ENCODE results near the gene ATP8A2. TPM values are rescaled to one million over a fixed set of nuclear protein-coding genes. Genes with fewer than 3 reads are reported as not detected.

Gene ATP8A2
- total and polyA plus RNA-seq, 2 of the 8 experiments (the other 6 are each of a cell fraction or from before 2014, with no cell fraction given), result 2.4 to 8.3 TPM

Small RNA genes within 50 kb of the gene (small RNA-seq; reads per million reads assigned to genes)
- gene RN7SL741P (ENCODE audit: insufficient read depth) (not detected), gene RNU6-78P (ENCODE audit: insufficient read depth) (not detected), gene RNY1P3 (ENCODE audit: insufficient read depth) (not detected)

Other genes with a start within 250 kb of the ATP8A2 start
- gene AMER2, start 199.7 kb upstream of the ATP8A2 start, total RNA-seq (2021; fragmentation: NEBNext Ultra II Directional; extraction: Animal tissue kit (Norgen Biotek cat#: 25700)), result 0.50 and 0.57 TPM in 2 replicates
- gene AMER2, start 199.7 kb upstream of the ATP8A2 start, polyA plus RNA-seq (2011; rRNA removed), result 0.14 and 0.16 TPM in 2 replicates
- gene MTMR6, start 84.5 kb upstream of the ATP8A2 start, total RNA-seq (2021; fragmentation: NEBNext Ultra II Directional; extraction: Animal tissue kit (Norgen Biotek cat#: 25700)), result 6.9 and 8.4 TPM in 2 replicates
- gene MTMR6, start 84.5 kb upstream of the ATP8A2 start, polyA plus RNA-seq (2011; rRNA removed), result 1.5 and 2.1 TPM in 2 replicates
- gene NUP58, start 70.3 kb upstream of the ATP8A2 start, total RNA-seq (2021; fragmentation: NEBNext Ultra II Directional; extraction: Animal tissue kit (Norgen Biotek cat#: 25700)), result 53.8 and 57.5 TPM in 2 replicates
- gene NUP58, start 70.3 kb upstream of the ATP8A2 start, polyA plus RNA-seq (2011; rRNA removed), result 30.4 and 35.0 TPM in 2 replicates

Measured in H1 (cell line).